SK-N-SH (cell line): ENCODE measurements around the gene CAPN7.

Experiments used
- CTCF ChIP-seq: fragments of 200-600 bp; sonication (generic); IDR thresholded peaks from 2 replicates; pipeline ENCODE4 v1.6.1; 2017; ENCODE audit warnings: antibody characterized with exemption, mild to moderate bottlenecking, moderate library complexity
- GATA2 ChIP-seq: sonication (generic); formaldehyde crosslinking; IDR thresholded peaks from 2 replicates; pipeline ENCODE4 v1.5.0; 2020; ENCODE audit warnings: mild to moderate bottlenecking, missing genetic modification reagents
- PBX3 ChIP-seq: IDR thresholded peaks from 2 replicates; pipeline ENCODE4; 2012
- RCOR1 ChIP-seq: fragments of 150-350 bp; IDR thresholded peaks from 2 replicates; pipeline ENCODE4 v1.6.1; 2017; ENCODE audit warnings: antibody characterized with exemption, low read length

- TF ChIP-seq CTCF (no peak), GATA2 (CRISPR knock-in tag) (no peak), RCOR1 (no peak), PBX3 (peak; percentile 84)
Observed at GRCh38 chr3:15269091-15269989, 63.3 kb downstream of the CAPN7 start.
